ENCODE measurements around the gene LDLRAD4.

The LDLRAD4 gene

GRCh38 chr18:13291299-13291698 is 72.7 kb downstream of the LDLRAD4 start:
- H3K9ac ChIP-seq (ENCODE audit: low read length) = no peak overlapping the region
- H3K27me3 ChIP-seq (ENCODE audit: control insufficient read depth, insufficient read depth, low read length) = no peaks in the 10 kb centered on the region
- no peak overlapping the region for H3K4me3 ChIP-seq (ENCODE audit: low read depth, low read length)
- peaks cover 7% of the 10 kb centered on the region; the same call in 1 of the 2 replicates for H3K4me1 ChIP-seq (ENCODE audit: control insufficient read depth, insufficient read depth, low read length)
- H3K36me3 ChIP-seq (ENCODE audit: control insufficient read depth, insufficient read depth, low read length) = no peaks in the 10 kb centered on the region
- H3K9me3 ChIP-seq (ENCODE audit: control insufficient read depth, insufficient read depth, low read depth, low read length) = no peaks in the 10 kb centered on the region
- no peak overlapping the region for H3K27ac ChIP-seq (ENCODE audit: low read depth, low read length)

DNA sequence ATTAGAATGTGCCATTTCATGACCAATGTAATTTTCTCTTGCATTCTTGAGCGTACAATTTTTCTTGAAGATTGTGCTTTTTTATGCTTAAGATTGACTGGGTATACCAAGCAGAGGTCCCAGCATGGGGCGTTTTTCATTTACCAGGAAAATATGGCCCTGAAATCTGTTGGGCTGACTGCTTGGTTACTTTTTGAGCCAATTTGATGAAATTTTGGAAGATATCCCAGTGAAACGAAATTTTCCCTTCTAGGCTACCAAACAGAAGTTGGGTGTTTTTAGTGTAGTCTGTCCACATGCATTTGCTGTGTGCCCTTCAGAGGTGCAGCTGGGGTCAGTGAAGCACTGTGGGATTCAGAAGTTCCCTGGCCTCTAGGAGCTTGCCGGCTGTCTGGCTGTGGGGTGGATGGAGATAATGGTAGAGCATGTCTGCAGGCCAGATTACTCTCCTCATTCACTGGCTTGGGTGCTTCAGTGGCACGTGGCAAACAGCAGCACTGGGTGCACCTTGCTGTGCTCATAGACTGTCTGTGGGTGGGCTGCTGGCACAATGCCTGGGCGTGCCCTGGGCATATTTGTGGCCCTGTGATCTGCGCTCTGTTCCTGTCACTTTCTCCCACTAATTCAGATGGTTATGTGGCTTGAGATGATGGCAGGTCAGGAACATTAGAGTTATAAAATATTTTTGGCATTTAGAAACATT is 73.3 kb downstream of the LDLRAD4 start:
- H3K27me3 ChIP-seq (ENCODE audit: control insufficient read depth, insufficient read depth, low read length) = no peaks in the 10 kb centered on the region
- peaks cover 7% of the 10 kb centered on the region; the same call in 1 of the 2 replicates for H3K4me1 ChIP-seq (ENCODE audit: control insufficient read depth, insufficient read depth, low read length)
- no peaks in the 10 kb centered on the region for H3K9me3 ChIP-seq (ENCODE audit: control insufficient read depth, insufficient read depth, low read depth, low read length)
- H3K36me3 ChIP-seq (ENCODE audit: control insufficient read depth, insufficient read depth, low read length) = no peaks in the 10 kb centered on the region
- no peak overlapping the region for H3K4me3 ChIP-seq (ENCODE audit: low read depth, low read length)
- H3K9ac ChIP-seq (ENCODE audit: low read length) = no peak overlapping the region
- H3K27ac ChIP-seq (ENCODE audit: low read depth, low read length) = no peak overlapping the region

- peaks cover 7% of the 10 kb centered on the region; the same call in 1 of the 2 replicates for H3K4me1 ChIP-seq (ENCODE audit: control insufficient read depth, insufficient read depth, low read length)
- H3K9me3 ChIP-seq (ENCODE audit: control insufficient read depth, insufficient read depth, low read depth, low read length) = no peaks in the 10 kb centered on the region
- no peaks in the 10 kb centered on the region for H3K27me3 ChIP-seq (ENCODE audit: control insufficient read depth, insufficient read depth, low read length)
- no peaks in the 10 kb centered on the region for H3K36me3 ChIP-seq (ENCODE audit: control insufficient read depth, insufficient read depth, low read length)
- H3K4me3 ChIP-seq (ENCODE audit: low read depth, low read length) = no peak overlapping the region
- no peak overlapping the region for H3K27ac ChIP-seq (ENCODE audit: low read depth, low read length)
- H3K9ac ChIP-seq (ENCODE audit: low read length) = no peak overlapping the region
Observed at GRCh38 chr18:13292736-13293135, 74.2 kb downstream of the LDLRAD4 start.

- Histone ChIP-seq H3K36me3 (ENCODE audit: control insufficient read depth, insufficient read depth, low read length) (no peaks in the 10 kb centered on the region), H3K27me3 (ENCODE audit: control insufficient read depth, insufficient read depth, low read length) (no peaks in the 10 kb centered on the region), H3K9ac (ENCODE audit: low read length) (no peak overlapping the region), H3K9me3 (ENCODE audit: control insufficient read depth, insufficient read depth, low read depth, low read length) (no peaks in the 10 kb centered on the region), H3K4me3 (ENCODE audit: low read depth, low read length) (no peak overlapping the region), H3K4me1 (ENCODE audit: control insufficient read depth, insufficient read depth, low read length) (peaks cover 7% of the 10 kb centered on the region; the same call in 1 of the 2 replicates), H3K27ac (ENCODE audit: low read depth, low read length) (no peak overlapping the region)
Observed at GRCh38 chr18:13294309-13294708, 75.7 kb downstream of the LDLRAD4 start.

- H3K9me3 ChIP-seq (ENCODE audit: control insufficient read depth, insufficient read depth, low read depth, low read length) = no peaks in the 10 kb centered on the region
- H3K4me1 ChIP-seq (ENCODE audit: control insufficient read depth, insufficient read depth, low read length) = peaks cover 7% of the 10 kb centered on the region; the same call in 1 of the 2 replicates
- no peaks in the 10 kb centered on the region for H3K27me3 ChIP-seq (ENCODE audit: control insufficient read depth, insufficient read depth, low read length)
- no peaks in the 10 kb centered on the region for H3K36me3 ChIP-seq (ENCODE audit: control insufficient read depth, insufficient read depth, low read length)
- H3K4me3 ChIP-seq (ENCODE audit: low read depth, low read length) = no peak overlapping the region
- no peak overlapping the region for H3K27ac ChIP-seq (ENCODE audit: low read depth, low read length)
- H3K9ac ChIP-seq (ENCODE audit: low read length) = no peak overlapping the region
Observed at GRCh38 chr18:13295894-13296293, 77.3 kb downstream of the LDLRAD4 start.

DNA sequence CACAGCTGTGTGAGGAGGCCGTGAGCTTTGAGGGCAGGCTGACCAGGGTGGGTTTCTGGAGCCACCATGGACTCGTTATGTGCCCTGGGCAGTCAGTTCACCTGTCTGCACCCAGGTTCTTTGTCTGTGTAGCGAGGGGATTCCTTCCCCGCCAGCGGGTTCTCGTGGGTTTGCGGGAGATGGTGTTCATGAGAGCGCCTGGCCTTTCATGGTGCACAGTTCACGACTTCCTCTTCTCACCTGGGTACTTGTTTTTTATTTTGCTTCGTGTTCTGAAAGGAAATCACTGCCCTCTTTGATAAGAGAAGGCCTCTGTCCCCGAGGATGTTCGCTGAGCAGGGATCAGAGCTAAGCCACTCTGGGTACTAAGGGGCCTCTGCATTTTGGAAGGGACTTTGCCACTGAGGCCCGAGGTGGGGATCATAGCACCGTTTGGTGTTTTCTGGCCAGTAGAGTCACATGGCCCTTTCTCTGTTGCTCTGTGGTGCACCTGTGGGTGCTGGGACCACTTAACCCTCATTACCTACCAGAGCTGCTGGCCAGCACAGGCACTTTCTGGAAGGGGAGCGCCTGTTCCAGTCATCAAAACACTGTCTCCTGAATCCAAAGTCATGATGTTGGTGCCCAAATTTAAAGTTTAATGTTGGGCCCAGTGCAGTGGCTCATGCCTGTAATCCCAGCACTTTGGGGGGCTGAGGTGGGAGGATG is 78.5 kb downstream of the LDLRAD4 start:
- H3K36me3 ChIP-seq (ENCODE audit: control insufficient read depth, insufficient read depth, low read length) = no peaks in the 10 kb centered on the region
- no peaks in the 10 kb centered on the region for H3K27me3 ChIP-seq (ENCODE audit: control insufficient read depth, insufficient read depth, low read length)
- H3K9ac ChIP-seq (ENCODE audit: low read length) = no peak overlapping the region
- H3K4me1 ChIP-seq (ENCODE audit: control insufficient read depth, insufficient read depth, low read length) = peaks cover 10% of the 10 kb centered on the region
- H3K27ac ChIP-seq (ENCODE audit: low read depth, low read length) = no peak overlapping the region
- no peaks in the 10 kb centered on the region for H3K9me3 ChIP-seq (ENCODE audit: control insufficient read depth, insufficient read depth, low read depth, low read length)
- H3K4me3 ChIP-seq (ENCODE audit: low read depth, low read length) = no peak overlapping the region

DNA sequence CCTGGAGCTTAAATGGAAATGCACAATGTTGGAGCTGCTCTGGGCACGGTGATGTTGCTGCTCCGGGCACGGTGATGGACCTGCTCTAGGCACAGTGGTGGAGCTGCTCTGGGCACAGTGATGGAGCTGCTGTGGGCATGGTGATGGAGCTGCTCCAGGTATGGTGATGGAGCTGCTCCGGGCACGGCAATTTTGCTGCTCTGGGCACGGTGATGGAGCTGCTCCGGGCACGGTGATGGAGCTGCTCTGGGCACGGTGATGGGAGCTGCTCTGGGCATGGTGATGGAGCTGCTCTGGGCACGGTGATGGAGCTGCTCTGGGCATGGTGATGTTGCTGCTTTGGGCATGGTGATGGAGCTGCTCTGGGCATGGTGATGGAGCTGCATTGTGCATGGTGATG is 79.7 kb downstream of the LDLRAD4 start:
- H3K27me3 ChIP-seq (ENCODE audit: control insufficient read depth, insufficient read depth, low read length) = no peaks in the 10 kb centered on the region
- H3K4me1 ChIP-seq (ENCODE audit: control insufficient read depth, insufficient read depth, low read length) = peaks cover 14% of the 10 kb centered on the region
- H3K27ac ChIP-seq (ENCODE audit: low read depth, low read length) = no peak overlapping the region

DNA sequence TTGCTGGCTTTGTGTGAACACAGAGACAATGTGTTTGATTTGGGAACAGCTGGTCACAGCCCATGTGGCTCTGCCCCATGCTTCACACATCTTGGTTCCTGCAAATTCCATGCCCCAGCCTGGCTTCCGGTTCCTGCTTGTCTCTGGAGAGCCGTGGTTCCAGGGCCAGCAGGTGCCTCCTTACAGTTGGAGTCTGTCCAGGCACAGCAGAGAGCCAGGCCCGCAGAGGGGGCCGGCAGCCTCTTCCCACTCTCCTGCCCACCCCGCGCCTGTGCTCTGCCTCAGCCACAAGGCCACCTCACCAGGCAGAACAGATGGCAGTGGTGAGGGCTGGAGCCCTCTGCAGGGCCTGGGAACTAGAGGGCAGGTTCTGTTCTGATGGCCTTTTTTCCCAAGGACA is 81.5 kb downstream of the LDLRAD4 start:
- no peaks in the 10 kb centered on the region for H3K27me3 ChIP-seq (ENCODE audit: control insufficient read depth, insufficient read depth, low read length)
- H3K27ac ChIP-seq (ENCODE audit: low read depth, low read length) = no peak overlapping the region
- peaks cover 10% of the 10 kb centered on the region for H3K4me1 ChIP-seq (ENCODE audit: control insufficient read depth, insufficient read depth, low read length)
- H3K4me3 ChIP-seq (ENCODE audit: low read depth, low read length) = no peak overlapping the region
- no peaks in the 10 kb centered on the region for H3K36me3 ChIP-seq (ENCODE audit: control insufficient read depth, insufficient read depth, low read length)
- H3K9ac ChIP-seq (ENCODE audit: low read length) = no peak overlapping the region
- no peaks in the 10 kb centered on the region for H3K9me3 ChIP-seq (ENCODE audit: control insufficient read depth, insufficient read depth, low read depth, low read length)

More for the DNA sequence above, 79.7 kb downstream of the LDLRAD4 start:
- H3K4me3 ChIP-seq (ENCODE audit: low read depth, low read length) = no peak overlapping the region
- H3K9me3 ChIP-seq (ENCODE audit: control insufficient read depth, insufficient read depth, low read depth, low read length) = no peaks in the 10 kb centered on the region
- H3K36me3 ChIP-seq (ENCODE audit: control insufficient read depth, insufficient read depth, low read length) = no peaks in the 10 kb centered on the region
- no peak overlapping the region for H3K9ac ChIP-seq (ENCODE audit: low read length)

DNA sequence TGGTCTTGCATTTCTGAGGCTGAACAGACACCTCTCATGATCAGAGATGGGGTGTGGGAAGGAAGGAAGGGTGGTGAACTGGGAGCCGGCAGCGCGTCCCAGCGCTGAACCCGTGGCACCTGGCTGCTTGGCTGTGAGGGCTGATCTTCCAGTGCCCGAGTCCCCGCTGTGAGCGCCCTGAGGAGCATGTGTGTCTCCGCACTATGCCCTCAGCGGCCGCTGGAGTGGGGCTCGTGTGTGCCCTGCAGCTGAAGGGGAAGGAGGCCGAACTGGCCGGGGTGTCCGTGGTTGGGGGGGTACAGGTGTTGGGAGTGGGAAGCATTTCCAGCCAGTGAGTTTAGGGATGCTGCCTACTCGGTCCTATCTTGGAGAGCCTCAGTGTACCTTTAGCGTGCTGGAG is 82.2 kb downstream of the LDLRAD4 start:
- no peak overlapping the region for H3K9ac ChIP-seq (ENCODE audit: low read length)
- no peaks in the 10 kb centered on the region for H3K27me3 ChIP-seq (ENCODE audit: control insufficient read depth, insufficient read depth, low read length)

GRCh38 chr18:13302040-13302439 is 83.5 kb downstream of the LDLRAD4 start:
- H3K27ac ChIP-seq (ENCODE audit: low read depth, low read length) = no peak overlapping the region
- peaks cover 10% of the 10 kb centered on the region for H3K4me1 ChIP-seq (ENCODE audit: control insufficient read depth, insufficient read depth, low read length)
- H3K9me3 ChIP-seq (ENCODE audit: control insufficient read depth, insufficient read depth, low read depth, low read length) = no peaks in the 10 kb centered on the region
- no peaks in the 10 kb centered on the region for H3K27me3 ChIP-seq (ENCODE audit: control insufficient read depth, insufficient read depth, low read length)
- H3K9ac ChIP-seq (ENCODE audit: low read length) = no peak overlapping the region
- H3K4me3 ChIP-seq (ENCODE audit: low read depth, low read length) = no peak overlapping the region
- H3K36me3 ChIP-seq (ENCODE audit: control insufficient read depth, insufficient read depth, low read length) = no peaks in the 10 kb centered on the region

More for the DNA sequence above, 82.2 kb downstream of the LDLRAD4 start:
- Histone ChIP-seq H3K36me3 (ENCODE audit: control insufficient read depth, insufficient read depth, low read length) (no peaks in the 10 kb centered on the region), H3K4me1 (ENCODE audit: control insufficient read depth, insufficient read depth, low read length) (peaks cover 10% of the 10 kb centered on the region), H3K9me3 (ENCODE audit: control insufficient read depth, insufficient read depth, low read depth, low read length) (no peaks in the 10 kb centered on the region), H3K27ac (ENCODE audit: low read depth, low read length) (no peak overlapping the region), H3K4me3 (ENCODE audit: low read depth, low read length) (no peak overlapping the region)

DNA sequence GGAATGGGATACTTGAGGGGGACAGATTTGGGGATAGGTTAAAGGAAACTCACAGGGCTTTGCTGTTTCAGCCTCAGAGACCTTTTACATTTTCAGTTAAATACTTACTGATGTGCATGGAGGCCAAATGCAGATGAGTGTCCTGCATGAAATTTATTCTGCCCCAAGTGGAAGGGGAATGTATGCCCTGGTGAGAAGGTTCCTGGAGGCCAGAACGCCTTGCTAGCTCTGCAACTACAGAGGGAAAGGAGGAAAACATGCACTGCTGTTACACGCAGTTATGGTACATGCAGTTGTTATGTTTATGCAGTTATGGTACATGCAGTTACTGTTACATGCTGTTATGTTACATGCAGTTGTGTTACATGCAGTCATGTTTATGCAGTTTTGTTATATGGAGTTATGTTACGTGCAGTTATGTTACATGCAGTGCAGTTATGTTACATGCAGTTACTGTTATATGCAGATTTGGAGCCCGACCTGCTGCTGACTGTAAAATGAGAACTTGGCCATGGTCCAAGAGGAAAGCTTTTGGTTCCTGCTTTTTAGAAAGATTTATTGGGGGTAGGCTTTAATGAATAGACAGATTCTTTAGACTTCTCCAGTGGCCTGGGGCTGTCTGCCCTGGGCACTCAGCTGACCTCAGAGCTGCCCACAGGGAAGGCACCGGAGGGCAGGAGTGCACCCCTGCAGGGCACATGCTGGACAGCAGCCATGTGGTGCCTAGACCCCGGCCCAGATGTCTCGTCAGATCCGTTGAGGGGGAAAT is 84.1 kb downstream of the LDLRAD4 start:
- Histone ChIP-seq H3K4me1 (ENCODE audit: control insufficient read depth, insufficient read depth, low read length) (peaks cover 10% of the 10 kb centered on the region), H3K9ac (ENCODE audit: low read length) (no peak overlapping the region), H3K4me3 (ENCODE audit: low read depth, low read length) (no peak overlapping the region), H3K27me3 (ENCODE audit: control insufficient read depth, insufficient read depth, low read length) (no peaks in the 10 kb centered on the region), H3K9me3 (ENCODE audit: control insufficient read depth, insufficient read depth, low read depth, low read length) (no peaks in the 10 kb centered on the region), H3K27ac (ENCODE audit: low read depth, low read length) (no peak overlapping the region), H3K36me3 (ENCODE audit: control insufficient read depth, insufficient read depth, low read length) (no peaks in the 10 kb centered on the region)

Measured in HUES6 (cell line).